GM19468 (cell line): ENCODE measurements around the gene KCNQ5.

Source experiments
- ATAC-seq: cut with Tn5 transposase; IDR thresholded peaks from one replicate; pipeline ENCODE4 v1.9.1; 2021; ENCODE audit warnings: mild to moderate bottlenecking, moderate library complexity, moderate number of reproducible peaks; ENCODE audit not compliant: unreplicated experiment; ENCODE audit errors: extremely low read depth

KCNQ5 gene

DNA sequence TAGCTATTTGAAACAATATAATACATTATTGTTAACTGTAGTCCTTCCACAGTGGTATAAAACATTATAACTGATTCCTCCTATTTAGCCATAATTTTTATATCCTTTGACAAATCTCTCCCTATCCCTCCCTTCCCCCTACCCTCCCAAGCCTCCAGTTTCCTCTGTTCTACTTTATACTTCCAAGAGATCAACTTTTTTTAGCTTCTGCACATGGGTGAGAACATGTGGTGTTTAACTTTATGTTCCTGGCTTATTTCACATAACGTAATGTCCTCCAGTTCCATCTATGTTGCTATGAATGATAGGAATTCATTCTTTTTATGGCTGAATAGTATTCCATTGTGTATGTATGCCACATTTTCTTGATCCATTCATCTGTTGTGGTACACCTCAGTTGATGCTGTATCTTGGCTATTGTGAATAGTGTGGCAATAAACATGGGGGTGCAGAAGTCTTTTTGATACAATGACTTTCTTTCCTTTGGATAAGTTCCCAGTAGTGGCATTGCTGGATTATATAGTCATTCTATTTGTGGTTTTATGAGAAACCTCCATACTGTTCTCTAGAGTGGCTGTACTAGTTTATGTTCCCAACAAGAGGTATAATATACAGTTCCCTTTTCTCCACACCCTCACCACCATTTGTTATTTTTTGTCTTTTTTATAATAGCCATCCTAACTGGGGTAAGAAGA, 205.0 kb downstream of the KCNQ5 start:
- ATAC-seq: no peak

- ATAC-seq: no peak
Observed at GRCh38 chr6:72828904-72829303, 207.0 kb downstream of the KCNQ5 start.

DNA sequence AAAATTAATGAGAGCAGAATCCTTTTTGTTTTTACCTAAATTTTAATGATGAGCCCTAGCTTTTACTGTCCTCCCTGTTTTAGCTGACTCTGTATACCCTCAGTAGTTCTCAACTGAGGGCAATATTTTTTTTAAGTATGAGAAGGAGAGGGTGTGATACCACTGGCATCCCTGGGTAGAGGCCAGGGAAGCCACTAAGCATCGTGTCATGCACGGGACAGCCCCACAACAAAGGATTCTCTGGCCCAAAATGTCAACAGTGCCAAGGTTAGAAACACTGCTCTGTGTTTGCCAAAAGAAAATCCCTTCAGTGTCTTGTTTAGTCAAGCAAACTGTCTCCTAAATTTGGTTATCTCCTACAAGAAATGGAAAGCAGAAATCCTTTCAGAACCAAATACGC, 210.4 kb downstream of the KCNQ5 start:
- ATAC-seq: no peak

DNA sequence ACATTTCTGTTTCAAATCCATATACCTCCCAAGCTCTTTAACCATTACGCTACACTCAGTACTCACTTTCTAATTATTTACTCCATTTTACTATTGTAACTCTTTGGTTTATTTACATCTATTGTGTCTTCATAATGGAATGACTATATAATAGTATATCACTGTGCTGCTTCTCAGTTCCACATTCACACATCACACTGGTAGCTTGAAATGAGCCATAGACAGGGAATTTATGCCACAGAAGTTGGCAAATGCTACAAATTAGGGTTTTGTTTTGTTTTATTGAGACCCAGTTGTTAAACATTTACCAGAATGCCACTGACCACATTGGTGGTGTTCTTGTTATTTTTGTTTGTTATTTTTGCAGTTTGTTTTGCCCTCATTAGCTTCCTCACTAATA, 213.9 kb downstream of the KCNQ5 start:
- no peak for ATAC-seq

DNA sequence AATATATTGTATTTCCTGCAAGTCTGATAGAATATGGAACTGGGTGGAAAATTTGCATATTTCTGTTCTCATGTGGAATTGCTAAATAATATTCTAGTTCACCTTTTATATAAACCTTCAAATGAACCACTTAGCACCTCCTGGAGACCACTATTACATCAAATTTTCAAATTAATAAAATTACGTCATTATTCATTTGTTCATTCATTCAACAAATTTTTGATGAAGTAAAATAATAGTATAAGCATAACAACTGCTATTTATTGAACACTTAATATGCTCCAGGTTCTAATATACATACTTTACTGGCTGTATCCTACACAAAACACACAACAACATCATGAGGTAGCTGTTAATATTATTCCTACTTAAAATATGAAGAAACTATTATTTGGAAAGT, 215.1 kb downstream of the KCNQ5 start:
- ATAC-seq: no peak

DNA sequence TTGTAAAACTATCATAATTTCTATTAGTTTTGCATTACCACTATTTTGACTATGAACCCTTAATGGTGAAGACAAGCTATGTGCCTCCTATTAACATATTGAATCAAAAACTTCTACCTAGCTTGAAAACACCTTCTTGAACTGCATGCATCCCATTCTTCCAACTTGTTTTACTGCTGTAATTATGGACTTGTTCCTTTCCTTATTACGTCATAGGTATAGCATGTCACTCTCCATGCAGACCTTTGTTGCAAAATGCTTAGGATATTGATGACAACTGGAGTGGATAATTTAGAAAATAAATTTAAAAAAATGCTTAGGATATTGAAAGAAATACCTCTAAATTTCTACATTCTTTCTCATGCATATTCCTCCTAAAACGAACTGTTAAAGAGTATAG, 219.3 kb downstream of the KCNQ5 start:
- ATAC-seq: no peak

DNA sequence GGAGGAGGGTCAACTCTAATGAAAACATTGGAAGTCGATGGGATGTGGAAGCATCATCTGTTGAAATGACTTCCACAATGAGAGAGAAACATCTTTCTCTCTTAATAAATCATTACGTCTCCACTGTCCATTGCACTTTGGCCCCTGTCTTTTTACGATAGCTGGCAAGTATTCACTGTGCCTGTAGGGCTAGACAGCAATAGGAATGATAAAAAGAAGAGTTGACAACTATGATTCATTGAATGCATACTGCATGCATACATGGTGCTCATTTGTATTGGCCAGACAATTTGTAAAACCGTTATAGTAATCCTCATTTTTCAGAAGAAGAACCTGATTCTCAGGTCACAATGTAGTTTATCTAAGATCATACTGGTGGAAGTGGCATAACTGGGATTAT, 220.3 kb downstream of the KCNQ5 start:
- no peak for ATAC-seq

- ATAC-seq: no peak
Observed at GRCh38 chr6:72844614-72845013, 222.8 kb downstream of the KCNQ5 start.

DNA sequence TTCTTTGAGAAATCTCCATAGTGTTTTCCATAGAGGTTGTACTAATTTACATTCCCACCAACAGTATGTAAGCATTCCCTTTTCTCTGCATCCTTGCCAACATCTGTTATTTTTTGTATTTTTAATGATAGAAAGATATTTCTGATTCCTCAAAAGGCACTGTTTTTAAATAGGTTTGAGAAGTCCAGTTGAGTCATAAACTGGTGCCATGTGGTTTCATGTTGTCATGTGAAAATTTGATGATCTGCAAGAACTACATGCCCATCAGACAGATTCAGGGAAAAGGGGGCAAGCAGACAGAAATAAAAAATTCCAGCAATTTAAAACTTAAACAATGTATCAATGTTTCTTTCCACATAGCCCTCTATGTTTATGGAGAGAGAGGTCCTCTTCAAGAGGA, 227.5 kb downstream of the KCNQ5 start:
- no peak for ATAC-seq

DNA sequence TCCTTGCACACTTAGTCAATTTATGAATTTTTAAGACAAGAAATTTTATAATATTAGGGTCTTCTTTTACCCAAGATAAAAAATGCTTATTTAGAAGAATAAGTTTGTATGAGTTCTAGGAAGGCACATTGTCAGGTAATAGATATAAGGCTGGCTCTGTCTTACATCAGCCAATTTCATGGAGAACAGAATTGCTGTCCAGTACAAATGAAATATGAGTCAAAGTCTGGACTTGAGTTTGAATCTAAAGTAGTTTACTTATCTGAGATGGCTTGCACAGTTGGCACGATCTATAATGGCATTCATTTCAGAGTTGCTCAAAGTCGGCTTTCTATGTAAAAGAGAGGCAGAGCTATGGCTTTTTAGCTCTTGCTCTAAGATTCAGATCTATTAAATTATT, 228.2 kb downstream of the KCNQ5 start:
- no peak for ATAC-seq

DNA sequence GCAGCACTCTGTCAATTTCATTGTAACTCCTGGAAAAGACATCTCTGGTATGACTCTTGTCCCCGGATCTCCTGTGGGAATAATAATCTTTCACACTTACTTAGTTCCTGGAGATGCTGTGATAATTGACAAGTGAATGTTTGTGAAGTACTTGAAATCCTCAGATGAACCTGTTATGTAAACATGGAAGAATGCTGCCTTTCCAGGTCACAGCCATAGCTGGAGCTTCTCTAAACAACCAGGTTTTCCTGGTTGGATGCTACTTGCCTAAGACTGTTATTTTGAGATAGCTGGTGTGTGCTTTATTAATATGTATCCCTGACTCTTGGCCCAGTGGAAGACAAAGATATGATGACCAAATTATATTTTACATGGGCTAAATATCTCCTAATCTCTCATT, 228.6 kb downstream of the KCNQ5 start:
- ATAC-seq: no peak

DNA sequence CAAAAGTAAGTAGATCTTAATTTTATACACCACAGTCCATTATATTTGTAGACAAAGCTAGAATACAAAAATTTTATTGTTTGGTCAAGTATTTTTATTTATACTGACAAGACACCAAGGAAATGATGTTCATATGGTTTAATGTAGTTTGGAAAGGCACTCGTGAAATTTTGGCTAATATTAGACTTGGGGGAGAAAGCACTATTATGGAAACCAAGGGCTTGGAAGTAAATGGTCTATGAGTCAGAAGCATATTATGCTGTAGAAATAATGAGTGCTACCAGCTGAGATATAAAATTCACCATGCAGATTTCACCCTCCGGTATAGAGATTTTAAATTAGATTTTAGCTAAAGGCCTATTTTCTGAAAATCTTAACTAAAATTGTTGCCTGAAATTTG, 233.6 kb downstream of the KCNQ5 start:
- no peak for ATAC-seq

DNA sequence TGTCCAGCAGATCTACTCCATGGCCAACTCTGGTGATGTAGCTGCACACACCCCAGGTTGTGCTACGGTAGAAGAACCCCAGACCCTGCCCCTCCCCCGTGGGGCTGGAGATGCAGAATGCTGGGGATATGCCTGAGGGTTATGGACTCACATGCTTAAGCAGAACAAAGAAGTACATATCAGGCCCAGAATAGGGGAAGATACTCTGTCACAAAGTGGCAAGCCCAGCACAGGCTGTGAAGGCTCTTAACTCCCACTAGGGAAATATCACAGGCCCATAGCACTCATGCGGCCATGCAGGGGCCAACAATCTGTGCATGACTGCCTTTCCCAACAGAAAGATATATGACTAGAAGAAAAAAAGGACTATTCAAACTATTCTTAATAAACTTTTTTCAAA, 234.9 kb downstream of the KCNQ5 start:
- no peak for ATAC-seq

GRCh38 chr6:72857791-72858585, 236.1 kb downstream of the KCNQ5 start:
- ATAC-seq: no peak

- ATAC-seq: no peak
Observed at GRCh38 chr6:72861059-72861458, 239.2 kb downstream of the KCNQ5 start.

- ATAC-seq: no peak
Observed at GRCh38 chr6:72861935-72862432, 240.1 kb downstream of the KCNQ5 start.

DNA sequence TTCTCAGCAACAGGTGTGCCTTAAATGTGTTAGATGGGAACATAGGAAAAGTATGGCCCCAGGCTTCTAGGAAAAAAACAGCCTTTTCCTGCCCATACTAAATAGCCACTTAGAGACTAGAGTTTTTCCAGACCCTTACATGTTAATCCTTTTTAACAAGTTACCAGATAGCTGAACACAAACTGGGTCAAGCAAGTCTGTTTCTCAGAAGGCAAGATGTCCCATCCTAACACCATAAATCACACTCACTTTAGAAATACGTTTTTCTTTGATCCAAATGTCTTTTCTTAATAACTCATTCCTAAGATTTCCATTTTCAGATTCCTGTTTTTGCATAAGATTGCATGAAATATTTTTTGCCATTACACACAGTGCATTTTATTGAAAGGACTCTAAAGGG, 241.3 kb downstream of the KCNQ5 start:
- no peak for ATAC-seq

DNA sequence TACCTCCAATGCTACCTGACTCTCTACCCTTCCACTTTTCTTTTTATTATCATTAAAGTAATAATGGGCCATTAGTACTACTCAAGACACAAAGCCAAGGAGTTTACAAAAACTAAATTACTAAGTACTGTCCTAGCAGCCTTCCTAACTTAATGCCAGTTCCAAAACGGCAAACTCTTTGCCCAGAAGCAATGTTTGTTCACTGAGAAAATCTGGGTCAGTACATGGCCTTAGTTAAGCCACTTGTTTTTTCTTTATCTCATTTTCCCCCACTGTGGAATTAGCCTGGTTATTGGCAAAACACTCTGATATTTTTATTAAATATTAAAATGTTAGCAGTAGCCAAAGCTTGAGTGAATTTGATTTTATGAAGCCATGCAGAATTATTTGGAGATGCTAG, 242.4 kb downstream of the KCNQ5 start:
- no peak for ATAC-seq

DNA sequence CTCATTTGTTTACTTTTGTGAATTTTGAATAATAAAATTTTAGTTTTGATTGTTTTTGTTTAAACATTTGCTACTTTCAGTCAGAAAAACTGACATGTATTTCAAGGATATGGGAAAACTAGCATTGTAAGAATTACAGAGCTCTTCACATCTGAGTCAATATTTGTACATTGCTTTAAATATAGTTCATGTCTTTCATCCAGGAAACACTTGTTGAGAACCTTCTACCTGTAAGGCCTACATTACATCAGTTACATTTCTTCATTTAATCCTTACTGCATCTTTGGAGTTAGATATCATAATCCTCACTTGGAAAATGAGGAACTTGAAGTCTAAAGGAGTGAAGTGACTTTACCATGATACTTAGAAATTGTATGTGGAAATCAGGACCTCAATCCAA, 242.9 kb downstream of the KCNQ5 start:
- no peak for ATAC-seq

DNA sequence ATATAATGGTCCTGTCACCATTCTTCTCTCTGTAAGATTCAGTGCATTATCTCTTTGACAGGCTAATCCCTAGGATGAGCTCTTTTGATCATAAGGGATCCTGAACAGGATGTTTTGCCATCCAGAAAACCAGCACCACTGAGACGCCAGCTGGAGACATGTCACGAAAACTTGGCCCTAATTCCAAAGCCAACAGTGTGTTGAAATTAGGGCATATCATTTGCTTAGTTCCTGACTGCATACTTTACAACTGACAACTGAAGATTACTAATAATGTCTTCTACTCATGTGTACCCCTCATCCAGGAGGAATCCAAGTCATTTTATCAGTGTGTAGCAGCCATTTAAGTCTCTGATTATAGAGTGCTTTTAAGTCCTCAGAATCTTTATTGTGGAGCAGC, 243.6 kb downstream of the KCNQ5 start:
- ATAC-seq: no peak

DNA sequence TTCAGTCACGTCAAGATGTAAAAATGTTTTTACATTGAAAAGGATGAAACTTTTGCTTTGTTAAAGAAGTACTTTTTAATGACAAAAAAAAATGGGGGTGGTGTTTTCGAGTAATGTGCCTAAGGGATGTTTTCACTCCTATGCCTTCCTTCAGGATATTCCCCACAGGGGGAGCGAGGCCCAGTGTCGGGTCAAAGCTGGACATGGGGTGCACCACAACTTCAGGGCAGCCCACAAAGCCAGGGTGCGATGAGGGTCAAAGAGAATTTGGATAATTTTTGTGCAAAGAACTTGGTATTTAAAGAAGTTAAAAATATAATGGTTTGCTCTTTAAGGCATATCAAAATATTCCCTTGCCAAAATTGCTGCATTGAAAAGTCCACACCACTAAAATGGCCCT, 247.8 kb downstream of the KCNQ5 start:
- ATAC-seq: no peak

GRCh38 chr6:72873433-72873832, 251.6 kb downstream of the KCNQ5 start:
- ATAC-seq: no peak
